H1 (cell line): ENCODE measurements around the gene USP38. TPM values are rescaled to one million over a fixed set of nuclear protein-coding genes. Genes with fewer than 3 reads are reported as not detected.
A peak's percentile ranks its signal among the peaks of the same experiment; 100 is the strongest.

Source experiments
- CTCF ChIA-PET: fragments of 300-600 bp; sonication (Branson Sonifier 250); formaldehyde crosslinking; loops from one replicate; lab custom pipeline; 2021; ENCODE audit not compliant: partially characterized antibody; lab: Charles Lee
- POLR2A ChIA-PET: fragments of 300-600 bp; sonication (Branson Sonifier 250); formaldehyde crosslinking; loops from one replicate; lab custom pipeline; 2021; ENCODE audit warnings: inconsistent platforms; ENCODE audit not compliant: partially characterized antibody; lab: Charles Lee
- DNase-seq, 2 experiments: peaks; one replicate each; pipeline versions ENCODE4 v3.0.0 to v3.0.0-alpha.2; 2010 to 2022; ENCODE audit warnings: low spot score in 2 of 2, low read depth in 1 of 2, mixed read lengths in 1 of 2
- FAIRE-seq: peaks from 2 replicates; lab custom pipeline; 2011; peaks lifted over from hg19 to GRCh38; lab: Jason Lieb, UNC
- H2AFZ ChIP-seq: 2 replicates; pipeline ENCODE4 v1.8.1; 2012; ENCODE audit warnings: low read length, inconsistent platforms
- H2AK5ac ChIP-seq: 2 replicates; pipeline ENCODE4 v1.6.1; 2013; ENCODE audit warnings: low read depth, low read length
- H2BK120ac ChIP-seq: replicated peaks from 2 replicates; pipeline ENCODE3; 2013; ENCODE audit warnings: low read depth, low read length, inconsistent platforms
- H2BK12ac ChIP-seq: 2 replicates; pipeline ENCODE4 v1.6.1; 2013; ENCODE audit warnings: low read depth, low read length
- H2BK15ac ChIP-seq: 2 replicates; pipeline ENCODE4 v1.6.1; 2013; ENCODE audit warnings: low read length
- H2BK20ac ChIP-seq: 2 replicates; pipeline ENCODE4 v1.6.1; 2013; ENCODE audit warnings: low read length
- H2BK5ac ChIP-seq: 2 replicates; pipeline ENCODE4 v1.6.1; 2013; ENCODE audit warnings: low read depth, low read length
- H3K14ac ChIP-seq: 2 replicates; pipeline ENCODE4 v1.6.1; 2013; ENCODE audit warnings: inconsistent platforms; ENCODE audit not compliant: insufficient read length
- H3K18ac ChIP-seq: 2 replicates; pipeline ENCODE4 v1.6.1; 2013; ENCODE audit warnings: low read length; ENCODE audit errors: extremely low read depth
- H3K23ac ChIP-seq: 2 replicates; pipeline ENCODE4 v1.6.1; 2013; ENCODE audit warnings: inconsistent platforms; ENCODE audit not compliant: insufficient read length
- H3K23me2 ChIP-seq: 2 replicates; pipeline ENCODE4 v1.6.1; 2013; ENCODE audit warnings: low read depth, low read length
- H3K27ac ChIP-seq: 2 replicates; pipeline ENCODE4 v1.6.1; 2011; ENCODE audit warnings: low read depth, low read length, inconsistent platforms
- H3K27me3 ChIP-seq, 4 experiments: replicated peaks in 1 of 4; 1 replicate in 1 of 4; 2 replicates in 3 of 4; pipeline versions ENCODE4 v1.6.1 to v1.8.1; 2011 to 2013; ENCODE audit warnings: low read length in 3 of 4, mild to moderate bottlenecking in 3 of 4, inconsistent platforms in 2 of 4, mixed read lengths in 2 of 4, moderate library complexity in 1 of 4; ENCODE audit not compliant: control insufficient read depth in 3 of 4, insufficient read depth in 3 of 4; ENCODE audit errors: extremely low read depth in 1 of 4
- H3K36me3 ChIP-seq, 4 experiments: 2 replicates each; pipeline versions ENCODE4 v1.6.1 to v1.8.1; 2011 to 2013; ENCODE audit warnings: mild to moderate bottlenecking in 4 of 4, low read length in 3 of 4, moderate library complexity in 2 of 4, control low read depth in 1 of 4, inconsistent platforms in 1 of 4; ENCODE audit not compliant: insufficient read depth in 4 of 4, control insufficient read depth in 2 of 4
- H3K4ac ChIP-seq: replicated peaks from 2 replicates; pipeline ENCODE3; 2013; ENCODE audit warnings: low read length, low read depth, mixed read lengths, inconsistent platforms; ENCODE audit not compliant: insufficient read length
- H3K4me1 ChIP-seq, 4 experiments: replicated peaks in 1 of 4; 1 replicate in 1 of 4; 2 replicates in 3 of 4; pipeline versions ENCODE4 v1.6.1 to v1.8.1; 2011 to 2013; ENCODE audit warnings: low read length in 3 of 4, inconsistent platforms in 2 of 4, mixed read lengths in 1 of 4; ENCODE audit not compliant: insufficient read depth in 4 of 4, control insufficient read depth in 3 of 4
- H3K4me2 ChIP-seq, 2 experiments: 2 replicates each; pipeline versions ENCODE4 v1.6.1 to v1.8.1; 2011 to 2013; ENCODE audit warnings: low read depth in 2 of 2, low read length in 2 of 2, control low read depth in 1 of 2, inconsistent platforms in 1 of 2, mild to moderate bottlenecking in 1 of 2; ENCODE audit not compliant: insufficient read depth in 1 of 2
- H3K4me3 ChIP-seq, 4 experiments: fragments of 200-600, 300-600 bp in 1 of 4; sonication (generic), shearing (Covaris generic), sonication (Bioruptor Twin) in 1 of 4; 2 replicates each; pipeline versions ENCODE4 v1.5.1 to v1.8.1; 2011 to 2016; ENCODE audit warnings: low read length in 4 of 4, low read depth in 3 of 4, control low read depth in 2 of 4, inconsistent platforms in 2 of 4, mild to moderate bottlenecking in 2 of 4, mixed read lengths in 1 of 4, moderate library complexity in 1 of 4; ENCODE audit not compliant: insufficient read depth in 2 of 4; ENCODE audit errors: extremely low read depth in 1 of 4
- H3K56ac ChIP-seq: replicated peaks from 2 replicates; pipeline ENCODE3; 2013; ENCODE audit warnings: low read depth, mild to moderate bottlenecking, mixed read lengths, low read length, inconsistent platforms; ENCODE audit not compliant: insufficient read length
- H3K79me1 ChIP-seq: 2 replicates; pipeline ENCODE4 v1.6.1; 2013; ENCODE audit warnings: low read depth, low read length, control low read depth
- H3K79me2 ChIP-seq, 2 experiments: 2 replicates each; pipeline versions ENCODE4 v1.6.1 to v1.8.1; 2012 to 2013; ENCODE audit warnings: low read length in 2 of 2, mild to moderate bottlenecking in 2 of 2, inconsistent platforms in 1 of 2; ENCODE audit not compliant: insufficient read depth in 2 of 2, control insufficient read depth in 1 of 2
- H3K9ac ChIP-seq, 4 experiments: replicated peaks in 1 of 4; 1 replicate in 1 of 4; 2 replicates in 3 of 4; pipeline versions ENCODE4 v1.6.1 to v1.8.1; 2011 to 2013; ENCODE audit warnings: low read depth in 3 of 4, low read length in 3 of 4, control low read depth in 2 of 4, mild to moderate bottlenecking in 2 of 4, moderate library complexity in 2 of 4, inconsistent platforms in 1 of 4; ENCODE audit errors: extremely low read depth in 1 of 4
- H3K9me3 ChIP-seq, 2 experiments: 2 replicates each; pipeline versions ENCODE4 v1.6.1 to v1.8.1; 2012 to 2013; ENCODE audit warnings: mild to moderate bottlenecking in 2 of 2, moderate library complexity in 2 of 2, control low read depth in 1 of 2, inconsistent platforms in 1 of 2, low read depth in 1 of 2, low read length in 1 of 2, mixed read lengths in 1 of 2; ENCODE audit not compliant: insufficient read depth in 2 of 2
- H4K20me1 ChIP-seq, 2 experiments: replicated peaks in 1 of 2; 2 replicates each; pipeline versions ENCODE3 to v1.8.1; 2011 to 2013; ENCODE audit warnings: inconsistent platforms in 2 of 2, low read length in 2 of 2, mild to moderate bottlenecking in 1 of 2; ENCODE audit not compliant: insufficient read depth in 2 of 2, control insufficient read depth in 1 of 2
- H4K5ac ChIP-seq: 2 replicates; pipeline ENCODE4 v1.6.1; 2013; ENCODE audit warnings: low read length, low read depth, mixed read lengths, inconsistent platforms; ENCODE audit not compliant: insufficient read length
- H4K8ac ChIP-seq: 2 replicates; pipeline ENCODE4 v1.8.0; 2013; ENCODE audit warnings: mild to moderate bottlenecking, moderate library complexity, low read length, inconsistent platforms; ENCODE audit not compliant: insufficient read depth; ENCODE audit errors: extremely low read depth
- H4K91ac ChIP-seq: replicated peaks from 2 replicates; pipeline ENCODE3; 2013; ENCODE audit warnings: low read length, mixed read lengths, inconsistent platforms; ENCODE audit not compliant: insufficient read length
- ASH2L ChIP-seq: fragments of 200-600, 300-600 bp; sonication (generic); IDR thresholded peaks from one replicate; pipeline ENCODE4 v1.7.1; 2017; ENCODE audit warnings: low read length
- BRCA1 ChIP-seq: IDR thresholded peaks from 2 replicates; pipeline ENCODE4 v1.6.1; 2012; ENCODE audit warnings: low read depth, low read length, improper control_type of control experiment
- EGR1 ChIP-seq: IDR thresholded peaks from 2 replicates; pipeline ENCODE4 v1.6.1; 2011; ENCODE audit warnings: low read depth, low read length, borderline replicate concordance
- GABPA ChIP-seq: IDR thresholded peaks from 2 replicates; pipeline ENCODE4 v1.6.1; 2011; ENCODE audit warnings: mild to moderate bottlenecking, low read length, moderate library complexity, borderline replicate concordance; ENCODE audit not compliant: insufficient read depth
- GTF2F1 ChIP-seq: IDR thresholded peaks from 2 replicates; pipeline ENCODE4 v1.6.1; 2012; ENCODE audit warnings: low read depth, low read length, improper control_type of control experiment, borderline replicate concordance
- HDAC2 ChIP-seq, 2 experiments: fragments of 300-600 bp in 1 of 2; sonication (generic) in 1 of 2; IDR thresholded peaks; 2 replicates each; pipeline ENCODE4 v1.6.1; 2011 to 2012; ENCODE audit warnings: low read depth in 2 of 2, low read length in 2 of 2, mild to moderate bottlenecking in 2 of 2, moderate library complexity in 2 of 2, borderline replicate concordance in 1 of 2, inconsistent platforms in 1 of 2
- JUN ChIP-seq: IDR thresholded peaks from 2 replicates; pipeline ENCODE4 v1.6.1; 2011; ENCODE audit warnings: low read depth, mild to moderate bottlenecking, improper control_type of control experiment, low read length
- KDM4A ChIP-seq: IDR thresholded peaks from one replicate; pipeline ENCODE4 v1.7.1; 2012; ENCODE audit warnings: low read depth, mild to moderate bottlenecking, moderate library complexity, low read length, inconsistent platforms; ENCODE audit not compliant: severe bottlenecking
- KDM5A ChIP-seq: fragments of 200-600 bp; IDR thresholded peaks from 2 replicates; pipeline ENCODE4 v1.7.1; 2012; ENCODE audit warnings: mild to moderate bottlenecking, low read length, inconsistent platforms, mixed read lengths
- NANOG ChIP-seq: IDR thresholded peaks from 2 replicates; pipeline ENCODE4 v1.6.1; 2011; ENCODE audit warnings: low read length, low read depth, mild to moderate bottlenecking, inconsistent platforms; ENCODE audit not compliant: insufficient read depth, poor library complexity, severe bottlenecking
- RBBP5 ChIP-seq: IDR thresholded peaks from 2 replicates; pipeline ENCODE4 v1.7.1; 2012; ENCODE audit warnings: low read depth, mild to moderate bottlenecking, inconsistent platforms, low read length, moderate library complexity, borderline replicate concordance
- SRF ChIP-seq: IDR thresholded peaks from 2 replicates; pipeline ENCODE4 v1.6.1; 2011; ENCODE audit warnings: mild to moderate bottlenecking, low read depth, low read length, moderate library complexity
- WGBS, 2 experiments: shearing (Covaris generic) in 1 of 2; methylation state at CpG; one replicate each; pipeline versions ENCODE4 v1.1.6 to v1.1.7; 2013 to 2015; ENCODE audit warnings: low lambda C conversion rate in 2 of 2, mixed read lengths in 2 of 2, inconsistent platforms in 1 of 2, low coverage in 1 of 2, missing lambda C conversion rate in 1 of 2; ENCODE audit not compliant: insufficient replicate concordance in 2 of 2, insufficient coverage in 1 of 2, insufficient read length in 1 of 2; ENCODE audit errors: extremely low coverage in 1 of 2, missing lambda C conversion rate in 1 of 2; 5-methylcytosine and 5-hydroxymethylcytosine counted together
- polyA plus RNA-seq, 7 experiments: library from polyadenylated mRNA; depleted of rRNA in 3 of 7; stranded (reverse) in 5 of 7; unstranded in 2 of 7; fragments of >200 nt in 5 of 7; fragments of 200-250 nt in 2 of 7; gene quantifications; 1 replicate in 5 of 7; 2 replicates in 1 of 7; 4 replicates in 1 of 7; pipeline versions ENCODE4 v1.2.1 to v1.2.3, GENCODE V29; 2011 to 2013; ENCODE audit warnings: missing spikeins in 2 of 7, mixed read lengths in 2 of 7
- total RNA-seq: library from RNA; stranded (reverse); fragmentation: NEBNext Ultra II Directional; extraction: Animal tissue kit (Norgen Biotek cat#: 25700); gene quantifications from 2 replicates; pipeline ENCODE4 v1.2.1, GENCODE V29; 2021

USP38 gene
- total and polyA plus RNA-seq, 2 of the 8 experiments (the other 6 are each of a cell fraction or from before 2014, with no cell fraction given), result 3.2 to 10.5 TPM

DNA sequence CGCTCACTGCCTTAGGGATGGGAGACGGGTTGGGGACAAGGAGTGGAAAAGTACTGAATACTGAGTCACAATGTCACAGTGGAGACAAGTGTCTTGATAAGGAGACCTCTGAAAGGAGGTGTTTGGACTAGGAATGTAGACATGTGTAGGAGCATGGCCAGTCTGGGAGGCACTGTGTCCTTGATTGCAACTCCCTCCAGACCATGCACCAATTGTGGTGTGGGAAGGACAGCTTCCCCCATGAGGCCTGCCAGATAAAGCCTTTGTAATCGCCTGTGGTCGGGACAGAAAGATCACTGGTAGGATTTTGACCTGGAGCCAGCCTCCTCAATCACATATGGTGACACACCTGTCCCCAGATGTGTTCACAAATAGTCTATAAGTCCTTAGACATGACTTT, 64.1 kb downstream of the USP38 start:
- Histone ChIP-seq H4K20me1 (no peaks in the 10 kb centered on the region), H3K23me2 (no peaks in the 10 kb centered on the region), H3K27ac (no peak overlapping the region; the same call in 1 of the 2 replicates), H2AFZ (peak overlapping the region; percentile 8; the same call in 1 of the 2 replicates), H3K4me2 (no peak overlapping the region), H3K56ac (no peak overlapping the region), H3K14ac (no peak overlapping the region), H3K9me3 (no peaks in the 10 kb centered on the region), H3K36me3 (no peaks in the 10 kb centered on the region), H3K79me1 (no peaks in the 10 kb centered on the region), H3K4ac (no peak overlapping the region), H2BK120ac (no peak overlapping the region), H2AK5ac (no peak overlapping the region), H3K4me3 (no peak overlapping the region), H2BK15ac (no peak overlapping the region), H2BK5ac (no peak overlapping the region), H3K18ac (no peak overlapping the region), H4K91ac (no peak overlapping the region), H4K5ac (no peak overlapping the region), H2BK12ac (no peak overlapping the region), H3K23ac (no peak overlapping the region), H3K27me3 (no peaks in the 10 kb centered on the region), H3K9ac (no peak overlapping the region), H3K79me2 (no peaks in the 10 kb centered on the region), H3K4me1 (no peaks in the 10 kb centered on the region; a peak in 1 of 7 replicates), H4K8ac (no peak overlapping the region), H2BK20ac (no peak overlapping the region)
- ChIA-PET POLR2A (no interaction called here), CTCF (interaction anchor here (1.0 kb wide), 1 partner anchor 100 kb away, joined by 3 read pairs; no protein-coding TSS in a partner anchor)
- FAIRE-seq, result no peak
- 88% methylated on average over 4 of the region's 4 CpGs; no CpG with 5 or more reads in 1 of the 2 experiments for WGBS, 2 experiments
- TF ChIP-seq GTF2F1 (no peak), BRCA1 (no peak), JUN (no peak), ASH2L (no peak), KDM4A (no peak), HDAC2 (IDR thresholded peaks at IDR 0.05; ENCODE audit: borderline replicate concordance in 1 of 2, low read depth in 2 of 2, low read length in 2 of 2) (no peak), EGR1 (no peak), GABPA (no peak), SRF (no peak), RBBP5 (no peak), KDM5A (no peak), NANOG (no peak)
- DNase-seq, result no peak
